GM12892 (cell line): ENCODE data around the gene NDRG3.

Experiments
- POLR2A ChIP-seq: IDR thresholded peaks from 2 replicates; pipeline ENCODE4 v1.6.1; 2011; ENCODE audit warnings: low read depth, low read length, control low read depth
- POLR2AphosphoS5 ChIP-seq: IDR thresholded peaks from 2 replicates; pipeline ENCODE4 v1.6.1; 2011; ENCODE audit warnings: low read depth, low read length, control low read depth
- TAF1 ChIP-seq: IDR thresholded peaks from 2 replicates; pipeline ENCODE4 v1.6.1; 2011; ENCODE audit warnings: low read depth, mild to moderate bottlenecking, control low read depth, low read length, borderline replicate concordance

GRCh38 chr20:36756496-36756895 lies 10.6 kb upstream of the NDRG3 start:
- TF ChIP-seq POLR2AphosphoS5 (no peak), TAF1 (no peak), POLR2A (no peak)
